K562 (cell line): Measurements from ENCODE around the gene LRRC27. TPM values are rescaled to one million over a fixed set of nuclear protein-coding genes. Genes with fewer than 3 reads are reported as not detected.
A peak's percentile ranks its signal among the peaks of the same experiment; 100 is the strongest.

Experiments used
- ATAC-seq: fragments of 200-7000 bp; cut with Tn5 transposase; 3 replicates; pipeline ENCODE4 v1.9.1; 2020; ENCODE audit warnings: moderate library complexity
- BruUV-seq: library from RNA; stranded (reverse); fragments of 400-500 nt; replicated peaks from 2 replicates; lab custom pipeline; 2021; lab: Mats Ljungman, UMichigan
- CTCF ChIA-PET: fragments of 300-600 bp; formaldehyde crosslinking; extraction: SDS; loops from one replicate; lab custom pipeline; 2021; ENCODE audit warnings: low intra/inter-chr PET ratio; lab: Yijun Ruan, JAX
- POLR2A ChIA-PET: fragments of 300-600, 350-650 bp; sonication (Branson Sonifier 250); formaldehyde crosslinking; extraction: SDS; loops from one replicate; lab custom pipeline; 2021; ENCODE audit warnings: antibody characterized with exemption, inconsistent platforms; lab: Yijun Ruan, JAX
- DNase-seq, 4 experiments: peaks; one replicate each; pipeline versions ENCODE4 v3.0.0 to v3.0.0-alpha.2; 2011 to 2018; ENCODE audit warnings: low spot score in 3 of 4, mixed read lengths in 3 of 4; ENCODE audit errors: extremely low read depth in 1 of 4
- FAIRE-seq: peaks from 2 replicates; lab custom pipeline; 2011; peaks lifted over from hg19 to GRCh38; lab: Jason Lieb, UNC
- H2AFZ ChIP-seq: 2 replicates; pipeline ENCODE4 v1.6.0; 2011; ENCODE audit warnings: low read depth, low read length, control low read depth, inconsistent platforms
- H3K27ac ChIP-seq: fragments of 200-600 bp; 3 replicates; pipeline ENCODE4 v1.8.0; 2011; ENCODE audit warnings: low read depth, mild to moderate bottlenecking, control low read depth, inconsistent platforms, low read length, moderate library complexity, mixed read lengths; ENCODE audit errors: extremely low read depth
- H3K27me3 ChIP-seq, 2 experiments: fragments of 300-600 bp in 1 of 2; 2 replicates in 1 of 2; 3 replicates in 1 of 2; pipeline versions ENCODE4 v1.6.0 to v1.8.0; 2011; ENCODE audit warnings: inconsistent platforms in 2 of 2, low read length in 2 of 2, mild to moderate bottlenecking in 1 of 2, mixed read lengths in 1 of 2, moderate library complexity in 1 of 2; ENCODE audit not compliant: control insufficient read depth in 2 of 2, insufficient read depth in 2 of 2
- H3K36me3 ChIP-seq: fragments of 300-600 bp; 3 replicates; pipeline ENCODE4 v1.8.0; 2011; ENCODE audit warnings: mild to moderate bottlenecking, low read length, inconsistent platforms; ENCODE audit not compliant: control insufficient read depth, insufficient read depth
- H3K4me1 ChIP-seq, 2 experiments: fragments of 200-600 bp in 1 of 2; replicated peaks in 1 of 2; 2 replicates in 1 of 2; 3 replicates in 1 of 2; pipeline versions ENCODE4 v1.5.1 to v1.8.0; 2011; ENCODE audit warnings: inconsistent platforms in 2 of 2, low read length in 2 of 2, mild to moderate bottlenecking in 1 of 2, mixed read lengths in 1 of 2, moderate library complexity in 1 of 2; ENCODE audit not compliant: control insufficient read depth in 2 of 2, insufficient read depth in 2 of 2
- H3K4me2 ChIP-seq: 2 replicates; pipeline ENCODE4 v1.6.1; 2011; ENCODE audit warnings: low read length, control low read depth, inconsistent platforms, mixed read lengths; ENCODE audit not compliant: insufficient read depth
- H3K4me3 ChIP-seq: fragments of 200-600 bp; sonication (generic), shearing (Covaris generic); 2 replicates; pipeline ENCODE4 v1.5.1; 2016; ENCODE audit warnings: control low read depth, inconsistent platforms
- H3K79me2 ChIP-seq: fragments of 200-600 bp; 3 replicates; pipeline ENCODE4 v1.8.0; 2011; ENCODE audit warnings: low read length, inconsistent platforms; ENCODE audit not compliant: control insufficient read depth, insufficient read depth
- H3K9ac ChIP-seq, 2 experiments: 2 replicates each; pipeline versions ENCODE4 v1.6.0 to v1.6.1; 2011; ENCODE audit warnings: low read depth in 2 of 2, low read length in 2 of 2, control low read depth in 1 of 2, inconsistent platforms in 1 of 2, mild to moderate bottlenecking in 1 of 2, mixed read lengths in 1 of 2; ENCODE audit not compliant: insufficient read depth in 1 of 2
- H3K9me1 ChIP-seq: one replicate; pipeline ENCODE4 v1.6.0; 2011; ENCODE audit warnings: inconsistent platforms, mild to moderate bottlenecking, low read length, moderate library complexity; ENCODE audit not compliant: control insufficient read depth, insufficient read depth
- H3K9me3 ChIP-seq: replicated peaks from 2 replicates; pipeline ENCODE4 v1.5.1; 2011; ENCODE audit warnings: low read depth, low read length, inconsistent platforms; ENCODE audit not compliant: control insufficient read depth, insufficient read depth
- H4K20me1 ChIP-seq: replicated peaks from 2 replicates; pipeline ENCODE4 v1.6.1; 2011; ENCODE audit warnings: low read length, inconsistent platforms, mixed read lengths; ENCODE audit not compliant: control insufficient read depth, insufficient read depth
- ARID1B ChIP-seq: fragments of 450-650 bp; IDR thresholded peaks from 2 replicates; pipeline ENCODE4 v1.6.1; 2016; ENCODE audit warnings: antibody characterized with exemption, mild to moderate bottlenecking, inconsistent platforms
- C11orf30 ChIP-seq: fragments of 450-650 bp; IDR thresholded peaks from 2 replicates; pipeline ENCODE4 v1.6.1; 2016; ENCODE audit warnings: low read depth, mild to moderate bottlenecking
- CEBPZ ChIP-seq: fragments of 150-350 bp; IDR thresholded peaks from 2 replicates; pipeline ENCODE4 v1.6.1; 2014; ENCODE audit warnings: low read depth, mild to moderate bottlenecking, low read length, borderline replicate concordance
- MAFK ChIP-seq: IDR thresholded peaks from 2 replicates; pipeline ENCODE4 v1.6.1; 2011; ENCODE audit warnings: low read length, improper control_type of control experiment
- SPI1 ChIP-seq: IDR thresholded peaks from 2 replicates; pipeline ENCODE4 v1.6.1; 2011; ENCODE audit warnings: low read depth, low read length, control low read depth, borderline replicate concordance
- ZFP30 ChIP-seq: fragments of 250-450 bp; sonication (Bioruptor Pico); IDR thresholded peaks from 2 replicates; pipeline ENCODE4 v1.8.0; 2022; ENCODE audit warnings: moderate library complexity, mild to moderate bottlenecking, inconsistent platforms, borderline replicate concordance
- ZNF316 ChIP-seq: fragments of 450-650 bp; IDR thresholded peaks from 2 replicates; pipeline ENCODE4 v1.6.1; 2016
- WGBS: fragments of 100-300 bp; shearing (Covaris generic); methylation state at CpG from one replicate; pipeline ENCODE4 v1.1.6; 2016; ENCODE audit warnings: low coverage, mixed read lengths; ENCODE audit not compliant: insufficient coverage; ENCODE audit errors: missing lambda C conversion rate; 5-methylcytosine and 5-hydroxymethylcytosine counted together
- in situ Hi-C: fragments of 300-500 bp; cut with MboI; formaldehyde crosslinking; loops from 4 replicates; pipeline ENCODE4 v1.15.0; 2018; ENCODE audit warnings: inconsistent platforms, mixed read lengths
- intact Hi-C: fragments of 100-400 bp; cut with micrococcal nuclease; formaldehyde crosslinking; loops from 2 replicates; pipeline ENCODE4 v1.14.2; 2022
- polyA plus RNA-seq, 8 experiments: library from polyadenylated mRNA; depleted of rRNA in 4 of 8; stranded (reverse) in 5 of 8; unstranded in 3 of 8; fragments of >200 nt; fragmentation: Nextera tagmentation in 2 of 8; fragmentation: Illumina TruSeq in 1 of 8; extraction: Ambion mirVana in 2 of 8; extraction: Trizol in 1 of 8; gene quantifications; 2 replicates each; pipeline versions ENCODE4 v1.2.1 to v1.2.3, GENCODE V29; 2011 to 2014; ENCODE audit warnings: inconsistent platforms in 1 of 8, missing spikeins in 1 of 8
- total RNA-seq, 7 experiments: library from RNA; depleted of rRNA in 6 of 7; stranded (reverse); fragments of >200 nt in 6 of 7; fragmentation: Illumina TruSeq in 2 of 7; extraction: Trizol in 2 of 7; gene quantifications; 2 replicates each; pipeline versions ENCODE4 v1.2.1 to v1.2.3, GENCODE V29; 2011 to 2021; ENCODE audit warnings: low replicate concordance in 1 of 7

LRRC27 gene
- total and polyA plus RNA-seq, 9 of the 15 experiments (the other 6 are each of a cell fraction or from before 2014, with no cell fraction given): 0.10 to 2.7 (median 1.4) TPM

GRCh38 chr10:132411561-132412253 lies 79.7 kb downstream of the LRRC27 start:
- POLR2A ChIA-PET: interaction anchor here (1.3 kb wide), 1 partner anchor 10 kb away, joined by 3 read pairs; no protein-coding TSS in a partner anchor
- H4K20me1 ChIP-seq: no peaks in the 10 kb centered on the region
- H3K79me2 ChIP-seq: no peaks in the 10 kb centered on the region; the same call in 2 of the 3 replicates
- intact Hi-C loops: no loop called here
- H3K9me1 ChIP-seq: no peaks in the 10 kb centered on the region
- H3K9me3 ChIP-seq: no peaks in the 10 kb centered on the region
- WGBS: 51% methylated on average over 12 of the region's 23 CpGs
- peak in 1 of 4 experiments; percentile 19 for DNase-seq
- in situ Hi-C loops: no loop called here
- no peak for ATAC-seq
- H3K9ac ChIP-seq: peak overlapping the region in 1 of 2 experiments; percentile 45; a peak in 2 of 4 replicates
- 0 out of 2 replicates have a peak, but pooled peaks have one; percentile 9 for TF ChIP-seq ZNF316
- TF ChIP-seq ARID1B: no peak
- TF ChIP-seq MAFK: peak; percentile 30; the same call in 1 of the 2 replicates
- TF ChIP-seq ZFP30: no peak
- no peak for TF ChIP-seq CEBPZ
- no peak for TF ChIP-seq SPI1
- peak; percentile 48; the same call in 1 of the 2 replicates for TF ChIP-seq C11orf30
- H3K36me3 ChIP-seq: no peaks in the 10 kb centered on the region; the same call in 2 of the 3 replicates
- H3K4me1 ChIP-seq: peaks cover 3 to 69% of the 10 kb centered on the region in 2 experiments; a peak in 3 of 5 replicates
- no peak overlapping the region for H3K27ac ChIP-seq
- H3K4me3 ChIP-seq: no peak overlapping the region
- BruUV-seq: no TSS peak
- CTCF ChIA-PET: no interaction called here
- no peak overlapping the region for H2AFZ ChIP-seq
- H3K4me2 ChIP-seq: no peak overlapping the region
- FAIRE-seq: no peak
- no peaks in the 10 kb centered on the region for H3K27me3 ChIP-seq
